ENCODE results near the gene RAB40AL.
"Not testable (repeated sequence)": the region's sequence is repeated elsewhere in the genome, so short reads cannot be mapped to it uniquely, and the experiment has no call there.

Gene RAB40AL

DNA sequence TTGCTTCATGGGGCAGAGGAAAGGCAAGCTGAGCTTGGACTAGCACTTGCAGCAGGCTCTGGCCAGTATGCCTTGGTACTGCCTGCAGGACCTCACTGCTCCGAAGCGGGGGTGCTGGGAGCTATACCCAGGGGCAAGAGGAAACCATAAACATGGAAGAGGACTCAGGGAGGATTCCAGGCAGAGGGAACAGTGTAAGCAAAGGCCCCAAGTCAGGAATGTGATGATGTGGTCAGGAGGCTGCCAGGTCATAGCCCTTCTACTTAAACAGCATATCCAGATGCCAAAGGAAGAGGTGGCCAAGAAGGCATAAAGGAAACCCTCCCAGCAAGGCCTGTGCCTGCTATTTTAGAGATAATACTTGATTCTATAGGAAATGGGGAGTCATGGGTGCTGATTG lies 31.1 kb downstream of the RAB40AL start:
- Mint-ChIP-seq H3K27me3 (no peaks in the 10 kb centered on the region), H3K4me3 (no peak overlapping the region), H3K36me3 (no peaks in the 10 kb centered on the region), H3K4me1 (ENCODE audit: low read depth) (no peaks in the 10 kb centered on the region), H3K9me3 (ENCODE audit: low read depth) (peaks cover 5% of the 10 kb centered on the region), H3K27ac (no peak overlapping the region)

DNA sequence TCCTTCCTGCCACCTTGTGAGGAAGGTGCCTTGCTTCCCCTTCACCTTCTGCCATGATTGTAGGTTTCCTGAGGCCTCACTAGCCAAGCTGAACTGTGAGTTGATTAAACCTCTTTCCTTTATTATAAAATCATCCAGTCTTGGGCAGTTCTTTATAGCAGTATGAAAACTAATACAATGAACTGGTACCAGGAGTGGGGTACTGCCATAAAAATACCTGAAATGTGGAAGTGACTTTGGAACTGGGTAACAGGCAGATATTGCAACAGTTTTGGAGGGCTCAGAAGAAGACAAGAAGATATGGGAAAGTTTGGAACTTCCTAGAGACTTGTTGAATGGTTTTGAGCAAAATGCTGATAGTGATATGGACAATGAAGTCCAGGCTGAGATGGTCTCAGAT lies 34.5 kb downstream of the RAB40AL start:
- not testable (repeated sequence) for H3K4me1 Mint-ChIP-seq (ENCODE audit: low read depth); H3K4me3 Mint-ChIP-seq; H3K27ac Mint-ChIP-seq; H3K9me3 Mint-ChIP-seq (ENCODE audit: low read depth); H3K27me3 Mint-ChIP-seq; H3K36me3 Mint-ChIP-seq

DNA sequence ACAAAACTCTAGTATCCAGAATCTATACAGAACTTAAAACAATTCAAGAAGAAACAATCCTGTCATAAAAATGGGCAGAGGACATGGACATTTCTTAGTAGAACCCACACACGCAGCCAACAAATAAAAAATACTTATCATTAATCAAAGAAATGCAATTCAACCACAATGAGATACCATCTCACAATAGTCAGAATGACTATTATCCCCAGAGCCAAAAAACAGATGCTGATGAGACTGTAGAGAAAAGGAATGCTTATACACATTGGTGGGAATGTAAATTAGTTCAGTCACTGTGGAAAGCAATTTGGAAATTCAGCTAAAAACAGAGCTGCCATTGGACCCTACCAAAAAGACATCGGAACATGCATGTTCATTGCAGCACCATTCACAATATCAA lies 37.9 kb downstream of the RAB40AL start:
- peaks cover 2% of the 10 kb centered on the region for H3K27me3 Mint-ChIP-seq
- H3K4me3 Mint-ChIP-seq = no peak overlapping the region
- peaks cover 5% of the 10 kb centered on the region for H3K9me3 Mint-ChIP-seq (ENCODE audit: low read depth)
- H3K36me3 Mint-ChIP-seq = no peaks in the 10 kb centered on the region
- no peak overlapping the region for H3K27ac Mint-ChIP-seq
- H3K4me1 Mint-ChIP-seq (ENCODE audit: low read depth) = no peaks in the 10 kb centered on the region

DNA sequence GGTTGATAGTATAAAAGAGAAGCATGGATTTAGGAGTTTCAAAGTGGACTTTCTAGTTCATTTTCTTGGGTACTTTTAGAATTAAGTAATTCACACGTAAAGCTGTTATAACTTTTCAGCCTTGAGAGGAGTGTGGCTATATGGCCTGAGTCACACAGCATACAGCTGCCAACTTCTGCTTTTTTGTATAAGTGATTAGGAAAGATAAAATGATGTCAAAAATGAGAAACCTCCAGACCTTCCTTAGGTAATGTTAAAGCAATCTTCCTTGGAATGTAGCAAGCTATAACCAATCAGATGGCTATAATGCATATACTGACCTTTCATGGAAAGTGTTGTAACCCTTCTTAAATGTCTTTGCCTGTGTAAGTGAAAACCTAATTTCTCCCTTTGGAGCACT lies 39.2 kb downstream of the RAB40AL start:
- peaks cover 2% of the 10 kb centered on the region for H3K27me3 Mint-ChIP-seq
- H3K9me3 Mint-ChIP-seq (ENCODE audit: low read depth) = no peaks in the 10 kb centered on the region
- no peaks in the 10 kb centered on the region for H3K36me3 Mint-ChIP-seq
- no peak overlapping the region for H3K4me3 Mint-ChIP-seq
- no peak overlapping the region for H3K27ac Mint-ChIP-seq
- H3K4me1 Mint-ChIP-seq (ENCODE audit: low read depth) = no peaks in the 10 kb centered on the region

DNA sequence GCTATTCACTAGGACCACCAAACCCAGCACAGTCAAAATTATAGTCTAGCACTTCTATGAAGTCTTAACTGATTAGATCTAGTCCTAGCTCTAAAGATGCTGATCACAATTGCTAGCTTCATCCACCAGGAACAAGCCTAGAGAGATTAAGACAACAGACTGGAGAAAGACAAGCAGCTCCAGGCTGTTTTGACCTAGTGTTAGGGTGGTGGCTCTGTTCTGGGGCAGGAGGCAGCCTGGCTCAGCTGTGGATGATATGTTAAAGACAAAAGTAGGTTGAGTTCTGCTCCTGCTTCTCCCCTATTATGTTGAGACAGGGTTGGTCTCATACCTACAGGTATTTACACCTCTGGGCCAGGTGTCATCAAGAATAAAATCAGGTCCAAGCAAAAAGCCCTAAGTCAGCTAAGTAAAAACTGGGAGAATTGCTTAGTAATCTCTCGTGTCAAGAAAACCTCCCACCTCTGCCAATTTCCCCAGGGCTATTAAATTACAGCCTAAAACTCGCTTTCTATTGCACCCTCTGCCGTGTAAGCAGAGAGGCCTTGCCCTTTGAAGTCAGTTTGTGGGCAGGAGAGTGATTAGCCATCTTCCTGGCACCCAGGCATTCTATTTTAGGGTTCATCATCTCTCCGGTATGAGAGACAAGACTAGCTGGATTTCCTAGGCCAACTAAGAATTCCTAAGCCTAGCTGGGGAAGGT lies 39.9 kb downstream of the RAB40AL start:
- Mint-ChIP-seq H3K4me3 (no peak overlapping the region), H3K27me3 (peaks cover 2% of the 10 kb centered on the region), H3K36me3 (no peaks in the 10 kb centered on the region), H3K27ac (no peak overlapping the region), H3K9me3 (ENCODE audit: low read depth) (no peaks in the 10 kb centered on the region), H3K4me1 (ENCODE audit: low read depth) (no peaks in the 10 kb centered on the region)

DNA sequence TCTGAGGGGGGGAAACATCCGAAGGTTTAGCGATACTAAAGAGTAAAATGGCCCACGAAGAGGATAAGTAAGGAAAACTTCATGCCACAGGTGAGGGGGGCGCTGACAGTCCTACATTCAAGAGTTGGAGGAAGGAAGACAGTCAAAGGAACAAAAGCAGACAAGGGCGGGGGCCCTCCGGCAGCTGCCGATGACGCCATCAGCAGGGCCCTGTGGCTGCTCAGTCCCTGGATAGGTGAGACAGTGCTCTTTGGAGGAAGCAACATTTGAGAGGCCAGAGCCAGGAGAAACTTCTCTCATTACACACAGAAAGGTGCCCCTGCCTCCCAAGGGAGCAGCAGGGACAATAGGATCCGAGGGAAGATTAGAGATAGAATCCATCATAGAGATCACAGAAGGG lies 41.5 kb downstream of the RAB40AL start:
- no peak overlapping the region for H3K4me3 Mint-ChIP-seq
- H3K27ac Mint-ChIP-seq = no peak overlapping the region
- H3K4me1 Mint-ChIP-seq (ENCODE audit: low read depth) = no peaks in the 10 kb centered on the region
- H3K27me3 Mint-ChIP-seq = peaks cover under 1% of the 10 kb centered on the region
- no peaks in the 10 kb centered on the region for H3K36me3 Mint-ChIP-seq
- no peaks in the 10 kb centered on the region for H3K9me3 Mint-ChIP-seq (ENCODE audit: low read depth)

DNA sequence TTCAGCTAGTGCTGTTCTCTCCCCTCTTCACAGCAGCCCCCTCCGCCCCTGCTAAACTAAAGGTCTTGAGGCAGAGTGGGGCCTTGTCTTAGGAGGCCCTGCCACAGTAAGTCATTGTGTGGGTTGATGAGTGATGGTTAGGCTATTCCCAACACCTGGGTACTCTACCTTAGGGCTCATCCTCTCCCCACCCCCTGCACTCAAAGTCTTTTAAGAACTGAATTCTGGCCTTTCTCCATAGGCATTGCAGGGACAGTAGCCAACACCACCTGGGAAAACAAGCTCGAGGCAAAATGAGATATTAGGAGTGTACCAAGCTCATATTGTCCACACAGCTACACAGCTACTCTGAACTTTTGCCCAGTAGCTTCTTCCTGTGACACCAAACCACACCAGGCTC lies 42.5 kb downstream of the RAB40AL start:
- Mint-ChIP-seq H3K36me3 (no peaks in the 10 kb centered on the region), H3K9me3 (ENCODE audit: low read depth) (no peaks in the 10 kb centered on the region), H3K4me3 (no peak overlapping the region), H3K27me3 (no peaks in the 10 kb centered on the region), H3K4me1 (ENCODE audit: low read depth) (no peaks in the 10 kb centered on the region), H3K27ac (no peak overlapping the region)

DNA sequence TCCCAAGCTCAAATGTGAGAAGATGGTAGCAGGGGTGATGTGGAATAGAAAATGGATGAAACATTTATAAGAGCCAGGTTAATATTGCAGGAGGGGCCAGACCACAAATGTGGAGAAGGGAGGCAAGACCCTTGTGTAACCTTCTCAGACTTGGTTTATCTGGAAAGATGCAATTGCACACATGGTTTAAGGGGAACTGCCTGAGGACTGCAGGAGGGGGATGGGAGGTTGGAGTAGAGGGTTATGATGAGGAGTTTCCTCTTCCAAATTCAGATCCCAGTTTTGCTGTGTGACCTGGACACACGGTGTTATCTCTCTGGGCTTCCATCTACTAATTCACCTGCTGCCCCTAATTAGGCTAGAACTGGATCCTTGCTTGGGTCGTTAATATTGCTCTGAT lies 46.1 kb downstream of the RAB40AL start:
- Mint-ChIP-seq H3K36me3 (no peaks in the 10 kb centered on the region), H3K4me1 (ENCODE audit: low read depth) (no peaks in the 10 kb centered on the region), H3K27me3 (no peaks in the 10 kb centered on the region), H3K9me3 (ENCODE audit: low read depth) (no peaks in the 10 kb centered on the region), H3K27ac (no peak overlapping the region), H3K4me3 (no peak overlapping the region)

DNA sequence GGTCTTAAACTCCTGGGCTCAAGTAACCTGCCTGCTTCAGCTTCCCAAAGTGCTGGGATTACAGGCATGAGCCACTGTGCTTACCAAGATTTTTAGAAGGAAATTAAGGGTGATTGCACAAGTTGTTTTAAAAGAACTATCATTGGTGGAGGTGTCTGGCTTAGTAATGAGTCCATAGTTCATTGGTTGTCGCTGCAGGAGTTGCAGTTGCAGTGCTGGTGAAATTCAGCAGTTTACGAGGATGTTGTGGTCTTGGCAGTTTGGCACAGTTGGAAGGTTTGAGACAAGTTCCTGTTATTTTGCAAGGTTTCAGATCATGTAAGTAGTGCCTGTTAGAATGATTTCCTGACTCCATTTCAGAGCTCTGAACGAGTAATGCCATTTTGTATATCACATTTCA lies 48.1 kb downstream of the RAB40AL start:
- no peaks in the 10 kb centered on the region for H3K27me3 Mint-ChIP-seq
- H3K9me3 Mint-ChIP-seq (ENCODE audit: low read depth) = no peaks in the 10 kb centered on the region
- no peak overlapping the region for H3K4me3 Mint-ChIP-seq
- no peaks in the 10 kb centered on the region for H3K4me1 Mint-ChIP-seq (ENCODE audit: low read depth)
- H3K27ac Mint-ChIP-seq = no peak overlapping the region
- H3K36me3 Mint-ChIP-seq = no peaks in the 10 kb centered on the region
